ENCODE results near the gene VWF.

Gene VWF

GRCh38 chr12:6067152-6067916 lies 57.1 kb downstream of the VWF start:
- no peak overlapping the region for H3K27ac ChIP-seq (ENCODE audit: low read depth, low read length)

GRCh38 chr12:6066651-6067050 lies 57.8 kb downstream of the VWF start:
- no peak overlapping the region for H3K4me3 ChIP-seq (ENCODE audit: low read depth, low read length)
- H3K36me3 ChIP-seq (ENCODE audit: insufficient read depth, low read length), result no peaks in the 10 kb centered on the region
- no peaks in the 10 kb centered on the region for H3K79me2 ChIP-seq (ENCODE audit: control insufficient read depth, insufficient read depth, low read length, unreplicated experiment)
- H3K27ac ChIP-seq (ENCODE audit: low read depth, low read length), result no peak overlapping the region
- H2AFZ ChIP-seq (ENCODE audit: low read length, unreplicated experiment), result no peak overlapping the region
- no peaks in the 10 kb centered on the region for H3K27me3 ChIP-seq (ENCODE audit: insufficient read depth, low read length)
- peaks cover 18% of the 10 kb centered on the region for H3K4me1 ChIP-seq (ENCODE audit: control insufficient read depth, insufficient read depth, low read length, unreplicated experiment)

More at GRCh38 chr12:6067152-6067916, 57.1 kb downstream of the VWF start:
- Histone ChIP-seq H2AFZ (ENCODE audit: low read length, unreplicated experiment) (no peak overlapping the region), H3K27me3 (ENCODE audit: insufficient read depth, low read length) (no peaks in the 10 kb centered on the region), H3K4me1 (ENCODE audit: control insufficient read depth, insufficient read depth, low read length, unreplicated experiment) (peaks cover 21% of the 10 kb centered on the region), H3K36me3 (ENCODE audit: insufficient read depth, low read length) (no peaks in the 10 kb centered on the region), H3K4me3 (ENCODE audit: low read depth, low read length) (no peak overlapping the region), H3K79me2 (ENCODE audit: control insufficient read depth, insufficient read depth, low read length, unreplicated experiment) (no peaks in the 10 kb centered on the region)

- no peaks in the 10 kb centered on the region for H3K36me3 ChIP-seq (ENCODE audit: insufficient read depth, low read length)
- no peaks in the 10 kb centered on the region for H3K79me2 ChIP-seq (ENCODE audit: control insufficient read depth, insufficient read depth, low read length, unreplicated experiment)
- no peaks in the 10 kb centered on the region for H3K27me3 ChIP-seq (ENCODE audit: insufficient read depth, low read length)
- H3K4me3 ChIP-seq (ENCODE audit: low read depth, low read length), result no peak overlapping the region
- no peak overlapping the region for H2AFZ ChIP-seq (ENCODE audit: low read length, unreplicated experiment)
- H3K4me1 ChIP-seq (ENCODE audit: control insufficient read depth, insufficient read depth, low read length, unreplicated experiment), result peaks cover 18% of the 10 kb centered on the region
- no peak overlapping the region for H3K27ac ChIP-seq (ENCODE audit: low read depth, low read length)
These were observed 58.6 kb downstream of the VWF start for GRCh38 chr12:6065863-6066199.

- H3K4me1 ChIP-seq (ENCODE audit: control insufficient read depth, insufficient read depth, low read length, unreplicated experiment), result peaks cover 15% of the 10 kb centered on the region
- no peaks in the 10 kb centered on the region for H3K27me3 ChIP-seq (ENCODE audit: insufficient read depth, low read length)
- H3K79me2 ChIP-seq (ENCODE audit: control insufficient read depth, insufficient read depth, low read length, unreplicated experiment), result no peaks in the 10 kb centered on the region
- H3K4me3 ChIP-seq (ENCODE audit: low read depth, low read length), result no peak overlapping the region
- no peaks in the 10 kb centered on the region for H3K36me3 ChIP-seq (ENCODE audit: insufficient read depth, low read length)
- no peak overlapping the region for H2AFZ ChIP-seq (ENCODE audit: low read length, unreplicated experiment)
- no peak overlapping the region for H3K27ac ChIP-seq (ENCODE audit: low read depth, low read length)
These were observed 59.2 kb downstream of the VWF start for GRCh38 chr12:6065131-6065862.

- Histone ChIP-seq H3K36me3 (ENCODE audit: insufficient read depth, low read length) (no peaks in the 10 kb centered on the region), H3K27ac (ENCODE audit: low read depth, low read length) (no peak overlapping the region), H3K4me1 (ENCODE audit: control insufficient read depth, insufficient read depth, low read length, unreplicated experiment) (no peaks in the 10 kb centered on the region), H3K27me3 (ENCODE audit: insufficient read depth, low read length) (no peaks in the 10 kb centered on the region), H3K4me3 (ENCODE audit: low read depth, low read length) (no peak overlapping the region), H2AFZ (ENCODE audit: low read length, unreplicated experiment) (no peak overlapping the region), H3K79me2 (ENCODE audit: control insufficient read depth, insufficient read depth, low read length, unreplicated experiment) (no peaks in the 10 kb centered on the region)
These were observed 61.4 kb downstream of the VWF start for GRCh38 chr12:6062757-6063735.

- H3K27ac ChIP-seq (ENCODE audit: low read depth, low read length), result no peak overlapping the region
- no peaks in the 10 kb centered on the region for H3K79me2 ChIP-seq (ENCODE audit: control insufficient read depth, insufficient read depth, low read length, unreplicated experiment)
- no peak overlapping the region for H2AFZ ChIP-seq (ENCODE audit: low read length, unreplicated experiment)
- H3K4me3 ChIP-seq (ENCODE audit: low read depth, low read length), result no peak overlapping the region
- H3K4me1 ChIP-seq (ENCODE audit: control insufficient read depth, insufficient read depth, low read length, unreplicated experiment), result no peaks in the 10 kb centered on the region
- no peaks in the 10 kb centered on the region for H3K27me3 ChIP-seq (ENCODE audit: insufficient read depth, low read length)
- no peaks in the 10 kb centered on the region for H3K36me3 ChIP-seq (ENCODE audit: insufficient read depth, low read length)
These were observed 62.1 kb downstream of the VWF start for GRCh38 chr12:6062395-6062756.

- Histone ChIP-seq H3K79me2 (ENCODE audit: control insufficient read depth, insufficient read depth, low read length, unreplicated experiment) (no peaks in the 10 kb centered on the region), H3K4me3 (ENCODE audit: low read depth, low read length) (no peak overlapping the region), H3K4me1 (ENCODE audit: control insufficient read depth, insufficient read depth, low read length, unreplicated experiment) (no peaks in the 10 kb centered on the region), H3K27me3 (ENCODE audit: insufficient read depth, low read length) (no peaks in the 10 kb centered on the region), H3K27ac (ENCODE audit: low read depth, low read length) (no peak overlapping the region), H2AFZ (ENCODE audit: low read length, unreplicated experiment) (no peak overlapping the region), H3K36me3 (ENCODE audit: insufficient read depth, low read length) (no peaks in the 10 kb centered on the region)
These were observed 62.8 kb downstream of the VWF start for GRCh38 chr12:6061660-6062059.

- no peak overlapping the region for H2AFZ ChIP-seq (ENCODE audit: low read length, unreplicated experiment)
- no peaks in the 10 kb centered on the region for H3K36me3 ChIP-seq (ENCODE audit: insufficient read depth, low read length)
- H3K79me2 ChIP-seq (ENCODE audit: control insufficient read depth, insufficient read depth, low read length, unreplicated experiment), result no peaks in the 10 kb centered on the region
- peaks cover 4% of the 10 kb centered on the region; the same call in 1 of the 2 replicates for H3K27me3 ChIP-seq (ENCODE audit: insufficient read depth, low read length)
- H3K4me3 ChIP-seq (ENCODE audit: low read depth, low read length), result no peak overlapping the region
- no peak overlapping the region for H3K27ac ChIP-seq (ENCODE audit: low read depth, low read length)
- H3K4me1 ChIP-seq (ENCODE audit: control insufficient read depth, insufficient read depth, low read length, unreplicated experiment), result no peaks in the 10 kb centered on the region
These were observed 64.5 kb downstream of the VWF start for GRCh38 chr12:6059860-6060565.

- no peaks in the 10 kb centered on the region for H3K79me2 ChIP-seq (ENCODE audit: control insufficient read depth, insufficient read depth, low read length, unreplicated experiment)
- H3K27ac ChIP-seq (ENCODE audit: low read depth, low read length), result no peak overlapping the region
- no peak overlapping the region for H2AFZ ChIP-seq (ENCODE audit: low read length, unreplicated experiment)
- H3K27me3 ChIP-seq (ENCODE audit: insufficient read depth, low read length), result peaks cover 4% of the 10 kb centered on the region; the same call in 1 of the 2 replicates
- H3K4me3 ChIP-seq (ENCODE audit: low read depth, low read length), result no peak overlapping the region
- H3K4me1 ChIP-seq (ENCODE audit: control insufficient read depth, insufficient read depth, low read length, unreplicated experiment), result no peaks in the 10 kb centered on the region
- H3K36me3 ChIP-seq (ENCODE audit: insufficient read depth, low read length), result no peaks in the 10 kb centered on the region
These were observed 65.2 kb downstream of the VWF start for GRCh38 chr12:6059221-6059620.

All from ACC112 (cell line).